Large intestine (tissue), 3 donors: ENCODE measurements around the gene SYNGR2. TPM values are rescaled to one million over a fixed set of nuclear protein-coding genes. Genes with fewer than 3 reads are reported as not detected.

Source experiments
- DNase-seq, 2 donors: peaks; one replicate each; pipeline versions ENCODE4 v3.0.0 to v3.0.0-alpha.2; 2013
- H3K27ac ChIP-seq: one replicate; pipeline ENCODE4 v1.5.1; 2013; ENCODE audit warnings: low read length
- H3K27me3 ChIP-seq: 2 replicates; pipeline ENCODE4 v1.6.1; 2013; ENCODE audit warnings: low read length; ENCODE audit not compliant: control insufficient read depth, insufficient read depth
- H3K36me3 ChIP-seq: 2 replicates; pipeline ENCODE4 v1.6.1; 2013; ENCODE audit warnings: low read length; ENCODE audit not compliant: control insufficient read depth, insufficient read depth
- H3K4me1 ChIP-seq: one replicate; pipeline ENCODE4 v1.6.1; 2013; ENCODE audit warnings: low read length; ENCODE audit not compliant: control insufficient read depth, insufficient read depth
- H3K4me3 ChIP-seq: one replicate; pipeline ENCODE4 v1.5.1; 2013; ENCODE audit warnings: low read length
- H3K9me3 ChIP-seq: one replicate; pipeline ENCODE4 v1.6.1; 2013; ENCODE audit warnings: mild to moderate bottlenecking, low read depth, low read length, moderate library complexity; ENCODE audit not compliant: control insufficient read depth
- WGBS: methylation state at CpG from one replicate; pipeline ENCODE4 v1.1.5; 2013; ENCODE audit warnings: low lambda C conversion rate; ENCODE audit not compliant: insufficient coverage; 5-methylcytosine and 5-hydroxymethylcytosine counted together
- polyA plus RNA-seq: library from polyadenylated mRNA; unstranded; fragments of 120-200 nt; gene quantifications from one replicate; pipeline ENCODE4 v1.2.1, GENCODE V29; 2013

The SYNGR2 gene
- polyA plus RNA-seq, 1 donor: 156 TPM

- no peak overlapping the region for H3K4me3 ChIP-seq
- peaks cover 16% of the 10 kb centered on the region for H3K27me3 ChIP-seq
- DNase-seq: no peak
- H3K36me3 ChIP-seq: peaks cover 20% of the 10 kb centered on the region
- H3K4me1 ChIP-seq: peaks cover 41% of the 10 kb centered on the region
- H3K27ac ChIP-seq: no peak overlapping the region
- WGBS: 80% methylated on average over 1 of the region's 4 CpGs
- H3K9me3 ChIP-seq: peaks cover 12% of the 10 kb centered on the region
Measured at GRCh38 chr17:78129351-78130089, 38.9 kb upstream of the SYNGR2 start.

GRCh38 chr17:78130090-78130436, 38.3 kb upstream of the SYNGR2 start:
- DNase-seq: peak in 1 of 2 donors; percentile 36
- Histone ChIP-seq H3K9me3 (peaks cover 12% of the 10 kb centered on the region), H3K27ac (no peak overlapping the region), H3K27me3 (peaks cover 16% of the 10 kb centered on the region), H3K4me1 (peaks cover 41% of the 10 kb centered on the region), H3K36me3 (peaks cover 16% of the 10 kb centered on the region), H3K4me3 (no peak overlapping the region)
- no CpG with 5 or more reads among the region's 5 CpGs for WGBS

- no peak within 1 kb of the TSS for H3K27ac ChIP-seq
- peaks cover 16% of the 10 kb centered on the region for H3K27me3 ChIP-seq
- H3K4me1 ChIP-seq: peaks cover 40% of the 10 kb centered on the region
- peaks cover 12% of the 10 kb centered on the region for H3K9me3 ChIP-seq
- no CpG with 5 or more reads among the region's 10 CpGs for WGBS
- peak in 1 of 2 donors; percentile 37 for DNase-seq
- peaks cover 11% of the 10 kb centered on the region for H3K36me3 ChIP-seq
- peak within 1 kb of the TSS; percentile 20 for H3K4me3 ChIP-seq
Measured at GRCh38 chr17:78130437-78131101, 37.8 kb upstream of the SYNGR2 start, which contains the start of gene TMC8. Gene TMC8, plus strand, starts transcription at chr17:78130771. Its CDS starts 818 bp downstream, at chr17:78131589.

DNA sequence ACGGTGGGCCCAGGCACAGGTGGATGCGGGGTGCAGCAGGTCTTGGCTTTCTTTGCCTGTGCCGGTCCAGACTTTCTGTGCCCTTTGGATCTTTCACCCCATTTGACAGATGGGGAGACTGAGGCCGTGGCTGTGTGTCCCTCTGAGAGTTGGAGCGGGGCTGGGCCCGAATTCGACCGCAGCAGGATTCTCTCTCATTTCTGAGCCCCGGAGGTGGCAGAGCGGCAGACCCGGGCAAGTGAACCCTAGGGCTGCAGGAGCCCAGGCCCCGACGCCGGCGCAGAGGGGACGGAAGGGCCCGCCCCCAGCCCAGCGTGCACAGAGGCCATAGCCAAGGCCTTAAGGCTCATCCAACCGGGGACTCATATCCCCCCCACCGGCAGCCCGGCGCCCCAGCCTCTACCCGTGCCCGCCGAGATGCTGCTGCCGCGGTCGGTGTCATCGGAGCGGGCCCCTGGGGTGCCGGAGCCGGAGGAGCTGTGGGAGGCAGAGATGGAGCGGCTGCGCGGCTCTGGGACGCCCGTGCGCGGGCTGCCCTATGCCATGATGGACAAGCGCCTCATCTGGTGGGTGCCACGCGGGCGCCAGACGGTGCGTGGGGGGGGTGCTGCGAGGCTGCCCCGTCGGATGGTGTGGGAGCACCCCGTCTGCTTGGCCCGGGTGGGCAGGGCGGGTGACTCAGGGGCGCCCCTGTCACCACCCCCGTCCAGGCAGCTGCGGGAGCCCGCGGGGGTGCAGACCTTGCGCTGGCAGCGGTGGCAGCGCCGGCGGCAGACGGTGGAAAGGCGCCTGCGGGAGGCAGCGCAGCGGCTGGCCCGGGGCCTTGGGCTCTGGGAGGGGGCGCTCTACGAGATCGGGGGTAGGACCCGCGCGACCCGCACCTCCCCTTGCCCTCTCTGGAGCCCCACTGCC, 37.0 kb upstream of the SYNGR2 start:
- DNase-seq: peak in 1 of 2 donors; percentile 46
- no CpG with 5 or more reads among the region's 74 CpGs for WGBS
- peaks cover 32% of the 10 kb centered on the region for H3K4me1 ChIP-seq
- peak overlapping the region; percentile 36 for H3K4me3 ChIP-seq
- H3K9me3 ChIP-seq: peaks cover 7% of the 10 kb centered on the region
- peaks cover 16% of the 10 kb centered on the region for H3K27me3 ChIP-seq
- peaks cover 2% of the 10 kb centered on the region for H3K36me3 ChIP-seq
- H3K27ac ChIP-seq: no peak overlapping the region

DNA sequence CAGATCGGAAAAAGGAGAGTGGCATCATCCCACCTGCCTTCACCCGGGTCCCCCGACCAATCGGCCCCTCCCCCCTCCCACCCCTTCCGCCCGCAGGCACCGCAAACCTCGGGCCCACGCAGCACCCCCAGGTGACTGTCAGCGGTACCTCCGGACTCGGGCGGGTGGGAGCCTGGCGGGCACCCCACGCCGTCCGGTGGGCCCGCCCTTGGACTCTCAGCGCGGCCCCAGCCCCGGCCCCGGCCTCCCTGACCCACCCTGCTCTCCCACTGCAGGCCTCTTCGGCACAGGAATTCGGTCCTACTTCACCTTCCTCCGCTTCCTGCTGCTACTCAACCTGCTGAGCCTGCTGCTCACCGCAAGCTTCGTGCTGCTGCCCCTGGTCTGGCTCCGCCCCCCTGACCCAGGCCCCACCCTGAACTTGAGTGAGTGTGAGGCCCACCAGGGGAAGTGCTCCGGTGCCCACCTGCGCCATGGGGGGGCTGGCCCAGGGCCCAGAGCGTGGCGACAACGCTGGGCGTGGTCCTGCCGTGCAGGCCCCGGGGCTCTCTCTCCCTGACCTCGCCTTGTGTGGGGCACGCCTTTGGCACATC, 36.2 kb upstream of the SYNGR2 start:
- Histone ChIP-seq H3K4me1 (peaks cover 28% of the 10 kb centered on the region), H3K4me3 (peak overlapping the region; percentile 36)

DNA sequence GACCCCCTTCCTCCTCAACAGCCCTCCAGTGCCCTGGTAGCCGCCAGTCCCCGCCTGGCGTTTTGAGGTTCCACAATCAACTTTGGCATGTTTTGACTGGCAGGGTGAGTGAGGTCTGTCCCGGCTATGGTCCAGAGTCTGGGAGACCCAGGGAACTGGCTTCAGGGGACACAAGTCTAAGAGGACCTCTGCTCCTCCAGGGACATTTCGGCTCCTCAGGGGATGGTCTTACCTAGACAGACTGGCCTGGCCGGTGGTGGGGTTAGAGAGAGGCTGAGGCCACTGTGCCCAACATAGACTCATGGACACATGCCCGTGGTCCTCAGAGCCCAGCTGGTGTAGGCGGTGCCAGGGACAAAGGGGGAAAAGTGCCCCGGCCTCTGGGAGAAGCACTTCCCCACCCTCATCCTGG, 35.6 kb upstream of the SYNGR2 start:
- Histone ChIP-seq H3K4me3 (no peak overlapping the region), H3K9me3 (peaks cover 7% of the 10 kb centered on the region), H3K36me3 (no peaks in the 10 kb centered on the region), H3K4me1 (peaks cover 30% of the 10 kb centered on the region), H3K27me3 (peaks cover 16% of the 10 kb centered on the region), H3K27ac (no peak overlapping the region)
- WGBS: no CpG with 5 or more reads among the region's 9 CpGs
- no peak for DNase-seq

More for the DNA sequence above, 36.2 kb upstream of the SYNGR2 start:
- DNase-seq: peak in 1 of 2 donors; percentile 84
- peaks cover 16% of the 10 kb centered on the region for H3K27me3 ChIP-seq
- no peak overlapping the region for H3K27ac ChIP-seq
- no CpG with 5 or more reads among the region's 38 CpGs for WGBS
- no peaks in the 10 kb centered on the region for H3K36me3 ChIP-seq
- H3K9me3 ChIP-seq: peaks cover 7% of the 10 kb centered on the region

DNA sequence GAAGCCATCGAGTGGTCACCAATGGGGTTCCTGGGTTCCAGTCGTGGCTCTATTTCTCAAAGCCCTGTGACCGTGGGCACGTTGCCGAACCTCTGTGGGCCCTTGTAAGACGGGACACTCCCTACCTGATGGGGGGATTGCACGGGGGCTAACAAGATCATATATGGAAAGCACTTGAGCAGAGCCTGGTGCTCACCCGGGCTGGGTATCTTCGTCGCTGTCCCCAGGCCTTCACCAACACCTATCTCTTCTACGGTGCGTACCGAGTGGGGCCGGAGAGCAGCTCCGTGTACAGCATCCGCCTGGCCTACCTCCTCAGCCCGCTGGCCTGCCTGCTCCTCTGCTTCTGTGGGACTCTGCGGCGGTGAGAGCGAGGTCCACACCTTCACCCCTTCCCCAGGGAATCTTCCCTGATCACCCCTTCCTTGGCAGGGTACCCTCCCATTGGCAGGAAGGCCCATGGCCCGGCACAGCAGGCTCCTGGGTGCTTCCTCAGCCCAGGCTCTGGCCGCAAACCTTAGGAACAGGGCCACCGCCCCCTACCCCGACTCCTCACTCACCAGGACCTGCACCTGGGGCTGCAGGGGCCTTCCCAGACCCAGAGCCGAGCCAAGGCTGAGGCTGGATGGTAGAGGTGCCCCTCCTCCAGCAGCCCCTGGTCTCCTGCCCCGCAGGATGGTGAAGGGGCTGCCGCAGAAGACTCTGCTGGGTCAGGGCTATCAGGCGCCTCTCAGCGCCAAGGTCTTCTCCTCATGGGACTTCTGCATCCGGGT, 35.0 kb upstream of the SYNGR2 start:
- no peak overlapping the region for H3K27ac ChIP-seq
- H3K27me3 ChIP-seq: peaks cover 16% of the 10 kb centered on the region
- no peak for DNase-seq
- H3K4me1 ChIP-seq: peaks cover 32% of the 10 kb centered on the region
- no peaks in the 10 kb centered on the region for H3K36me3 ChIP-seq
- no peak overlapping the region for H3K4me3 ChIP-seq
- no CpG with 5 or more reads among the region's 30 CpGs for WGBS
- H3K9me3 ChIP-seq: peaks cover 7% of the 10 kb centered on the region

DNA sequence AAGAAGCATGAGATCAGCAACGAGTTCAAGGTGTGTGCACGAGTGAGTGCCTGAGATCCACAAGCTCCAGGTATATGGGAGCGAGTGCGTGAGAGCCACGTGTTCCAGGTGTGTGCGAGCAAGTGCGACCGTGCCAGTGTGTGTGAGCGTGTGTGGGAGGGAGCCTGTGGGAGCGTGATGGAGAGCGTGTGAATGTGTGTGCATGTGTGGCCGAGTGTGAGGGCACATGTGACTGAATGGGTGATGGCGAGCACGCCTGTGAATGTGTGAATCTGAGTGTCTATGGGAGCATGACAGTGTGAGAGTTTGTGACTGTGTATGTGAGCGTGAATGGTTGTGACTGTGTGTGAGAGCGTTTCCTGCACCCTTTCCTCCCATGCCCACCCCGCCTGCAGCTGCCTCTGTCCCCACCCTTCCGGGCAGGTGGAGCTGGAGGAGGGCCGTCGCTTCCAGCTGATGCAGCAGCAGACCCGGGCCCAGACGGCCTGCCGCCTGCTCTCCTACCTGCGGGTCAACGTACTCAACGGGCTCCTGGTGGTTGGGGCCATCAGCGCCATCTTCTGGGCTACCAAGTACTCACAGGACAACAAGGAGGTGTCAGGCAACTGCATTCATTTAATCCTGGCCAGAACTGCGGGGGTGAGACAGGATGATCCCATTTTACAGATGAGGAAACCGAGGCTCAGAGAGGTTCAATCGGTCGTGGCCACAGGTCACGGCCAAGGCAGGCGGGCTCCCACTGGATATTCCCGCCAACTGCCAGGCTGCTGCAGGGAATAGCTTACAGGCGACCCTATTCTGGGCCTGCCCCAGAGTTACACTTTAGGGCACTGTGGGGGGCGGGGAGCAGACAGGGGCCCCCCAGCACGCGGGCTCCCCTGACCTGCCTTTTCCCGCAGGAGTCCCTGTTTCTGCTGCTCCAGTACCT, 34.1 kb upstream of the SYNGR2 start:
- no CpG with 5 or more reads among the region's 39 CpGs for WGBS
- Histone ChIP-seq H3K27me3 (peaks cover 16% of the 10 kb centered on the region), H3K36me3 (no peaks in the 10 kb centered on the region), H3K9me3 (peaks cover 7% of the 10 kb centered on the region), H3K27ac (no peak overlapping the region), H3K4me3 (no peak overlapping the region), H3K4me1 (peaks cover 27% of the 10 kb centered on the region)
- peak in 1 of 2 donors; percentile 67 for DNase-seq

GRCh38 chr17:78134899-78135385, 33.4 kb upstream of the SYNGR2 start:
- Histone ChIP-seq H3K4me1 (peaks cover 29% of the 10 kb centered on the region), H3K27me3 (peaks cover 16% of the 10 kb centered on the region), H3K27ac (no peak overlapping the region), H3K9me3 (peaks cover 7% of the 10 kb centered on the region), H3K36me3 (no peaks in the 10 kb centered on the region), H3K4me3 (no peak overlapping the region)
- WGBS: no CpG with 5 or more reads among the region's 9 CpGs
- no peak for DNase-seq
